HG02938 (cell line): ENCODE measurements around the gene PTCD2.

Source experiments
- ATAC-seq: cut with Tn5 transposase; IDR thresholded peaks from one replicate; pipeline ENCODE4 v1.9.1; 2021; ENCODE audit warnings: mild to moderate bottlenecking, moderate library complexity; ENCODE audit not compliant: unreplicated experiment

Gene PTCD2

GRCh38 chr5:72338689-72339209, 18.6 kb downstream of the PTCD2 start:
- no peak for ATAC-seq

DNA sequence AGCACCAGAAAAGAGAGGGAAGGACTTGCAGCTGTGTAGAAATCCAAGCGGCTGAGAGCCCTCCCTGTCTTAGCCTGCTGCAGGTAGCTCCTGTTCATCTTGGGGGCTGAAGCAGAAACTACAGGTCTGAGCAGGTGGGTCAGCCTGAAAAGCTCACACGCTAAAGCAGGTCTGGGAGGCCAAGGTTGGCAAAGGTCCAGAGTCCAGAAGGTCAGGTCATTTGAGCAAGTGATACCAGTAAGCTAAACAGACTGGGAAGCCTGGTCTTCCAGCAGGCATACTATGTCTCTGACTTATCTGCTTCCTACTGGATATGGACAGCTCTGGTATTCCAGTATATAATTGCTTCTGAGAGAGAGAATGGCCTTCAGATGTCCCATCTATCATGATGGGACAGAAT, 26.2 kb downstream of the PTCD2 start:
- ATAC-seq, result no peak

- no peak for ATAC-seq
Measured at GRCh38 chr5:72347801-72348308, 27.7 kb downstream of the PTCD2 start.

DNA sequence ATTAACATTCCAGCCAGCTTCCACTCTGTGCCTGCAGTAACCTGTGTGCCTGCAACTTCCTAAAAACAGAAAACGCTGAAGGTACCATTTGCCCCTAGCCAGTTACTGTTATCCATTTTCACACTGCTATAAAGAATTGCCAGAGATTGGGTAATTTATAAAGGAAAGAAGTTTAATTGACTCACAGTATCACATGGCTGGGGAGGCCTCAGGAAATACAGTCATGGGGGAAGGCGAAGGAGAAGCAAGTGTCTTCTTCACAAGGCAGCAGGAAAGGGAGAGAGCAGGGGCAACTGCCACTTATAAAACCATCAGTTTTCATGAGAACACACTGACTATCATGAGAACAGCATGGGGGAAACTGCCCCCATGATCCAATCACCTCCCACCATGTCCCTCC, 31.2 kb downstream of the PTCD2 start:
- ATAC-seq, result no peak

GRCh38 chr5:72352616-72353015, 32.4 kb downstream of the PTCD2 start:
- no peak for ATAC-seq

DNA sequence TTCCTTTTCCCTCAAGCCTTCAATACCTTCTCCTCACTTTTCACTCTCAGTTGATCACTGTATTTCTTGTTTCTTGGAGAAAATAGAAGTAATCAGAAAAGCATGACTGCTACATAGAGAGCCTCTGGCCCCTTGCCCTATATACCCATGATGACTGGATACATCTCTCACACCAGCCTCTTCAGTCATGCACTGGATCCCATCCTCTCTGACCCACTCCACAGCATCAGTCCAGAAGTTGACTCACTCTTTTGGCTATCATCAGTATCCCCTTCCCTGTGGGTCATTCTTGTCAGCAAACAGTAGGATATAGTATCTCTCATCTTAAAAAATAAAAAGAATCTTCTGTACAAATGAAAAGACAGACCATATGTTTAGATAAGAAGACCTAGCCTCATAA, 32.9 kb downstream of the PTCD2 start:
- no peak for ATAC-seq

DNA sequence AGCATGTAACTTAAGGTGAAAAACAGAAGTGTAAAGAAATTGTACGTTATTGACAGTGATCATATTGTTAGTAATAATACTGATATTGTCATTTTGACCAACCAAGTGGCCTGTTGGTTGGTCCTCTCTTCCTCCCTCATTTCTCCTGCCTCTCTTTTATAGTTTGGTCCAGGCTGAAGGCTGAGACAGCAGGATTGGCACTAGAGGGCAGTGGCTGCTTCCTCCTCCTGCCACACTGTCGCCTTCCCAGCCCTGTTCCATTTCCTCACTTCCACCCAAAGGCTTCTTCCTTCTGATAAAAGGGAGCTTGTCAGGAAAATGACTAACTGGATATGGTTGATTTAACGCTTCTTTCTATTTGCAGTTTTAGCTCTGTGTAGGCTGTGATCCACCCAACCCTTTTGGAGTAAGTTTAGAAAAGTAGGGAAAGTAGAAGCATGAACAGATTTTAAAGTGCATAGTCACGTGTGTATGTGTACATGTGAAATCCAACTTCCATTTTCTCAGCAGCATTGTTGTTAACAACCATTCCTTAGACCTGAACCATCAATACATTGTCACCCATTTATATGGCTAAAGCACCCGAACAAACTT, 35.6 kb downstream of the PTCD2 start:
- ATAC-seq, result no peak

DNA sequence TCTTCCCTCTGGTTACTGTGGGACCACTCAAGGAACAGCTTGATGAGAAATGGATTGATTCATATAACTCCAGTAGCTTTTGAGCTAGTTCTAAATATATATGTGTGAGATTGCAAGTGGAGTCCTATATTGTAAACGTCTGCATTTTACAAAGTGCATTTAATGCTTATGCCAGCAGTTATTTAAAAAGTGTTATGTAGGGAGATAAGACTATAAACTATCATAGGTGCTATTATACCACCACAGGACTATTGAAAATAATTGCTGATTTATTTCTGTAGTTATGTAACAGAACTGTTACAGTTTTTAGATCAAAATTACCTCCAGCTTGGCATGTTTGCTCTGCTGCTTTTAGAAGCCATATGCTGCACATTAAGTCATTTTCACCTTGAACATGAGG, 36.2 kb downstream of the PTCD2 start:
- no peak for ATAC-seq

DNA sequence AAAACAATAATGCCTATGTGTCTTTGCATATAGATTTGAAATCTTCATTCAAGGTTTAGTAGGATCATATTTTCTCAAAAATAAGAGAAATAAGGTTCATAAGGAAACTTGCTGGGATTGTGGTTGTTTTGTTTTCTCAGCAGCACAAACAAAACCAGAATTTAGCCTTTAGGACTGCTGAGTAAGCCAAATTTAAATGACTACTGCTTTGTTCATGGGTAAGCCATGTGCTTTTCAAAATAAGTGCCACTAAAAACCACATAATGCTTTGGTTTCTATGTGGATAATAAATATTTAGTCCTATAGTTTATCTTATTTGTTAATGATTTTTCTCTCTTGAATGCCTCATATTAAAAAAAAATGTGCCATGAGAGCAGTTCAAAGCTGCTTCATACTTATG, 38.8 kb downstream of the PTCD2 start:
- no peak for ATAC-seq

DNA sequence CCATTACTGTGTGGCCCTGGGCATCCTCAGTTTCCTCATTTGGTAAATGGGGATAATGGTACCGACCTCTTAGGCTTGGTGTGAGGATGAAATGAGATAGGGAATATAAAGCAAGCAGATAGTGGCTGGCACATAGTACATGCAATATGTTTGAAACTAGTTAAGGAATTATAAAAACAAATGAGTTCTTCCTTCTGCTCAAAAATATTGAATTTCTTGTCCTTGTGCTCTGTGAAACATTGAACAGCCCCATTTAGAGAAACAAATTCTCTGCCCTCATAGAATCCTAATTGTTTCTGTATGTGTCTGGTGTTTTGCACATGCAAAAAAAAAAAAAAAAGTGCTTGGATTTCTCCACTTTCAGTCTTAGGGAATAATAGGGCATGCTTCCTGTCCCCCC, 39.7 kb downstream of the PTCD2 start:
- ATAC-seq, result no peak

- ATAC-seq, result no peak
Measured at GRCh38 chr5:72363166-72363802, 43.1 kb downstream of the PTCD2 start.

DNA sequence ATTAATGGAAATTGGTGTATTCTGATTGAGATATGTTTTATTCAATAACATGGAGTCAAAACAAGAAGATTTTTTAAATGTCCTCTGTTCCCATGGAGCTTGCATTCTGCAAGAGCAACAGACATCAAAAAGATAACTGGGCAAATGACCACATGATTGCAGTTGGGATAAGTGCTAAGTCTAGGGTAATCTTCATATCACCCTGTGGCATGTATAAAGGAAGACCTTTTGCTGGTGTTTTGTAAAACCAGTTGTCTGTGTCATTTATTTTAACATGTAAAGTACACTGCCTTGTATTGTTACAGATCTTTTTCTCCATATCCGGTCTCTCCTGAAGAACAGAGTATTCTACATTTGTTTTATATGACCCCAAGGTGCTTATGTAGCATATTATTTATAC, 44.0 kb downstream of the PTCD2 start:
- ATAC-seq, result no peak

DNA sequence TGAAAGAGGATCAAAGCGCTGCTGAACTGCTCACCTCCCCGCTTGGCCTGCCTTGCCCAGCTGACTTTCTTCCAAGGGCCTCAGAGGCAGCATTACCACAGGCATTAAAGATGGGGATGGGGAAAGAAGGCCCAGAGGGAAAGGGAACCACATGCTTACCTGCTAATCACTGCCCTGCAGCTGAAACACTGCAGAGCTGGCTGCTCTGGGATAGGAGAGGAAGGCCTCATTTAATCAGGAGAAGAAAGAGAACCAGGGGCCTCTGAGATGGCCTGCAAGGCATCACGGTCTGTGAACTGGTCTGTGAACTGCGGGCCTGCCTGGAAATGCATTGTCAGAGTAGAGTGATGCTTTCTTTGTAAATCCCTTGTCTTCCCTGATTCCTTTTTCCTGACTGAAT, 44.8 kb downstream of the PTCD2 start:
- no peak for ATAC-seq

DNA sequence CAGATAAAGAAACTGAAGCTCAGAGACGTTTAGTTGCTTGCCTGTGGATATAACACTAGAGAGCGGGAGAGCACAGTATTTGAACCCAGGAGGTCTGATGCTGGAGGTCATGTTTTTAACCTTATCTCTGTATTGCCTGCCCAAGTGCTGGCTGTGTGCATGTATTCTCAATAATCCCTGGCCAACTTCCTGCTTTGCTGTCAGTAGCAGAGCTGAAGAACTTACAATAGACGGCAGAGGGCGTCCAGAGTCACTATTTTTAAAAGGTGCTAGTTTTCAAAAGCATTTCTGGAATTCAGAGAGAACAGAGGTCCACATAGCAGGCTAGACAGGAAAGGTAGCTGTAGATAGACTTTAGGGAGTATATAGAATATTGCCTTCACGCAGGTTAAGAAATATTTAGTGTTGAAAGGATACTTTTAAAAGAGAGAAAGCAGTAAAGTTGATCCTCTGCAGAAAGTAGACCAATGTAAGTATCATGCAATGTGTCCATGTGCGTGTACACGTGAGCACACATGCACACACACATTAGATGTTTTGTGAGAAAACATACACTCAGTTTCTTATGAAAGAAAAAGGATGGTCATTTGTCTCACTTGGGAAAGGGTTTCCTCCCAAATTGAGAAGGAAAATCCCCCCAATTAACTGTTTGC, 46.3 kb downstream of the PTCD2 start:
- peak; percentile 84 for ATAC-seq

DNA sequence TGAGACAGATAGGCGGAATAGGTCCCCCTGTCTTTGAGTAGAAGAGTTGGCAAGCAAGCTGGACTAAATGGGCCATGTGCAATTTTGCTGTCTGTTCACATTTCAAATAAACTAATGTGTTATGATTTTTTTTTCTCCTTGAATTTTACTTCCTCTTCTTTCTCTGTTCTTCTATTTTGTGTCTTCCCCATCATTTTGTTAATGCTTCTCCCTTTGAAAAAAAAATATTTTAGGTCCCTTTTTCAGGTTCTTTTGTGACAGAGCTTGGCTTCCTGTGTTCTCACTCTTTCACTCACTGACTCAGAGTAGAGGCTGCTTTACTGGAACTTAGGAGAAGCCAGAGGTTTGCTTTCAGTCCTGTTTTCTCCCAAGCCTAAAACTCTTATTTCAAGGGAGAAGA, 48.1 kb downstream of the PTCD2 start:
- no peak for ATAC-seq

- ATAC-seq, result no peak
Measured at GRCh38 chr5:72369301-72369700, 49.1 kb downstream of the PTCD2 start.

- ATAC-seq, result no peak
Measured at GRCh38 chr5:72369711-72370110, 49.5 kb downstream of the PTCD2 start.

DNA sequence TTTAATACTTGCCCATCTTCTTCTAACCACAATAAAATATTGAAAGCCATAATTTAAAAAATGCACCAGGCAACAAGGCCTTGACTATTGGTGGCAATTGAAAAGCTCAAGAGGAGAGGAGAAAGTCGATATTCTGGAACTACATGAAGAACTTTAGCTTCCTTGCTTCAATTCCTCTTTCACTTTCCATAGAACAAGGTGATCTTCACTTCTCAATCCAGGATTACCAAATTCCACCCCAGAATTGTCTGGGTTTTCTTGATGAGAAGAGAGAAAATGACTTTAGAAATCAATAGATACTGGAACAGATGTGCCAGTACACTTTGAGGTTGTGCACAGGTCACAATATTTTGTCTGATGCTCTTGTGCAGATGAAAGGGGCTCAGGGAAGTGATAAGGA, 52.2 kb downstream of the PTCD2 start:
- ATAC-seq, result no peak

- ATAC-seq, result no peak
Measured at GRCh38 chr5:72372923-72373322, 52.8 kb downstream of the PTCD2 start.

GRCh38 chr5:72374844-72375243, 54.7 kb downstream of the PTCD2 start:
- ATAC-seq, result no peak

GRCh38 chr5:72376381-72376780, 56.2 kb downstream of the PTCD2 start:
- no peak for ATAC-seq
